DMS79 (cell line): ENCODE data around the gene CDHR2.

Experiments
- DNase-seq: peaks from one replicate; lab custom pipeline; 2025; lab: John Stamatoyannopoulos, UW

CDHR2 gene

DNA sequence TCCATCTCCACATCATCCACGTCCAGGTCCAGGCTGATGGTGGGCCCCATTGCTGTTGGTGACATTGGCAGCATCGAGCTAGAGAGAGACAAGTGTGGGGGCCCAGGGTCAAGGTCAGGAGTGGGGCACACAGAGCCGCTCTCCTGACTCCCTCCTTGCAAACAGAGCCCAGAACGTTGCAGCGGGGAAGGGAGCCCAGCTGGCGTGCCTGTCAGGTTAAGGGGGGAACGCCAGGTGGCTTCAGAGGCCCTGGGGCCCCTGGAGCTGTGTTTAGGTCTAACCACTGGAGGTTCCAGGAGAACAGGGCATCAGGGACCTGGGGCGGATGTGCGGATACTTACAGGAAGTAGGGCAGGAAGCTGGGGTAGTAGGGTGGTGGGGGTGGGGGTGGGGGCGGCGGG, 19.4 kb upstream of the CDHR2 start:
- DNase-seq: no peak

DNA sequence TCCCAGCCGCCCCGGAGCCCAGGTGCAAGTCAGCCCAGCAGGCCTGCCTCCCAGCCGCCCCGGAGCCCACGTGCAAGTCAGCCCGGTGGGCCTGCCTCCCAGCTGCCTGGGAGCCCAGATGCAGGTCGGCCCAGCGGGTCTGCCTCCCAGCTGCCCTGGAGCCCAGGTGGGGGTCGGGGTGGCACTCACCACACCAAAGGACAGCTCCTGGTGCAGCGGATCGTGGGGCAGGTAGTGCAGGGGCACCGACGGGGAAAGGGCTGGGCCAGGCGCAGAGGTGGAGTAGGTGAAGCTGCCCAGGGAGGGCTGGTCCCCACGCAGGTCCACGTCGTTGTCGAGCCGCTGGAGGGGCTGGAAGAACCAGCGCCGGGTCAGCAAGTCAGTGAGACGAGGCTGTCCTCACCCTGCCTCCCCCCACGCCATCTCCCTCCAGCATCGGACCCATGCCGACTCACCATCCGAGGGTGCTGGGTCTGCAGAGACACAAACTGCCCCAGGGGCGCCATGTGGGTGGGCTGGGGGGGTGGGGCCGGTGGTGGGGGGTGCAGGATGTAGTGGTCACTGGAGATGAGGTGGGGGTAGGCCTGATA, 18.7 kb upstream of the CDHR2 start:
- DNase-seq: no peak

DNA sequence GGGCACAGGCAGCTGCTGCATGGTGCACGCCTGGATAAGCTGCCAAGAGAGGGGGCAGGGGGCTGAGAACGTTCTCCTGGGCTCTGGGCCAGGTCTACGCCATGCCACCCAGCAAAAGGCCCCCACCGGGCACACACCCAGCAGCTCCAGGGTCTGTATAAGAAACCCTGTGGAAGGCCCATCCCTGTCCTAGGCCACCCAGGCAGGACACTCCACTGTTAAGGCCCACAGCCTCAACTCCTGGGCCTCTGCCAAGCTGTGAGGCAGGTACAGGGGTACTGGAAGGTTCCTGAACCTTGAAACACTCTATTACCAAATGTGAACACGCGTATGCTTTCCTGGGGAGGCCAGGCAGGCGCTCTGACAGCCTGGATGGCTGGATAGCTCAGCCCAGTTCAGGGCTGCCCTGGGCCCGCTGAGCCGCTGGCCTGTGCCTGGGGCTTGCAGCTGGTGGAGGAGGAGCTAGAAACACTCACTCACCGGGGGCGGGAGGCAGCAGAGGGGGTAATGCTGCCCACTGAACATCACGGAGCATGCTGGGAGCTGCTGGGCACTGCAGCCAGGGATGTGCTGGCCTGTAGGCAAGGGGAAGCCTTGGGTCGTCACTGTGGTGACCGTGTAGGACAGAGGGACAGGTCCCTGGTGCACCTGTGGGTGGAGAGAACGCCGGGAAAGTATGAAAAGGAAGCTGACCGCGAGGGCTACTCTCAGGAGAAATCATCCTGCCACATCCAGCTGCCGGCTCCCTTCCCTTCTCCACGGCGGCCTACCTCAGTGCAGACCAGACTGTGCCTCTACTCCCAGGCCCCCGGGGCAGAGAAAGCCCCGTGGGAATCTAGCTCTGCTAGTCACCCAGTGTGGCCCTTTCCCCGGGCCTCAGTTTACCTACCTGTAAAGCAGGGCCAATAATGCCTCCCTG, 17.9 kb upstream of the CDHR2 start:
- peak; percentile 46 for DNase-seq

DNA sequence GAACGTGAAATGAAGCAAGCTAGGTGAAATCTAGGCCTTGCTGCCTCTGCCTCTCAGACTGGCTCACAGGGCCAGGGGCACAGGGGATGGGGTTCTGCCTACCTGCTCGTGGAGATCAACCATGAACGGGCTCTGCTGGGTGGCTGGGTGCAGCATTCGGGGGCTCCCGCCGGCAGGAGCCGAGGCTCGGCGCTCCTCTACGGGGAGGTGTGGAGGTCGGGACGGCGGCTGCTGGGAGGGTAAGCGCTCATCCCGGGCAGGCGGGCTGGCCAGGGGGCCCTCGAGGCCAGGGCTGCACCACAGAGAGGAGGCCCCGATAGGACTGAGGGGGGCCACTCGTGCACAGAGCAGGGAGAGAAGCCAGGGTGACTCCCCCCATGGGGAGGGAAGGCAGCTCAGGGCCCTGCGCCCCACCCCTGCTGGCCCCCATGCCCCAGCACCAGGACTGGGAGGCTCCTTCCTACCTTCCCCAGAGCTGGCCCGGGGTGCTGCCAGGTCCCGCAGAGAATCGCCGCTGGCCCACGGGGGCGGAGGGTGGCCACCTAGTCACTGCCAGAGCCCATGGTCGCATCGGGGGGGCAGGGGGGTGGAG, 17.1 kb upstream of the CDHR2 start:
- no peak for DNase-seq

DNA sequence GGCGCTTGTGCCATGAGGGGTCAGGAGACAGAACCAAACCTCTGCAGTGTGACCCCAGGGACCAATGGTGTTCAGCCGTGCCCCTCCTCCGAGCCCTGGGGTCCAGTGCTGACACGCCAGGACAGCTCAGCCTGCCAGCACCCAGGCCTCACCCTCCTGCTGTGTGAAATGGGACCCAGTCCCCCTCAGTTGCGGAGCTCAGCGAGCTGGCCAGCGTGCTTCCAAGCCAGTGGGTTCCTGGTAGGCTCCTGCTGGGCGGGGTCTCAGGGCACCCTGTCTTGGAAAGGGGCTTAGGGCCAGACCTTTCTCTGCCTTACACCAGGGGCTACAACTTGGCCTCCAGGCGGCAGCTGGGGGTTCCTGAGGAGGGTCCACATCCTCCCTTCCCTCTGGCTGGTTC, 16.3 kb upstream of the CDHR2 start:
- DNase-seq: no peak

DNA sequence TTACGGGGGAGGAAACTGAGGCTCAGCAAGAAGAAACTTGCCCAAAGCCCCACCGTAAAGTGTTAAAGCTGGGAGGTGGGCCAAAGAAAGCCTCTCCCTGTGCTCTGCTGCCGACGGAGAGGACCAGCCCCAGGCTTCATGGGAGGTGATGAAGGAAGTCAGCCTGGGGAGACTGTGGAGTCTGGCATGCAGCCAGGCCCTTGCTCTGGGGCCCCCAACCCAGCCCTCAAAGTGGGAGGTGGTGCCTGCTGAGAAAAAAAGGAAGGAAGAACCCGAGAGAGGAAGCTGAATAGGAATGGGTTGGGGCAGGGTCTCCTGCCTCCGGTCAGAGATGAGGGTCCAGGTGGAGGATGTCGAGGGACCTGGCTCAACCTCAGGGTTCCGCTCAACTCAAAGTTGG, 15.8 kb upstream of the CDHR2 start:
- DNase-seq: no peak

DNA sequence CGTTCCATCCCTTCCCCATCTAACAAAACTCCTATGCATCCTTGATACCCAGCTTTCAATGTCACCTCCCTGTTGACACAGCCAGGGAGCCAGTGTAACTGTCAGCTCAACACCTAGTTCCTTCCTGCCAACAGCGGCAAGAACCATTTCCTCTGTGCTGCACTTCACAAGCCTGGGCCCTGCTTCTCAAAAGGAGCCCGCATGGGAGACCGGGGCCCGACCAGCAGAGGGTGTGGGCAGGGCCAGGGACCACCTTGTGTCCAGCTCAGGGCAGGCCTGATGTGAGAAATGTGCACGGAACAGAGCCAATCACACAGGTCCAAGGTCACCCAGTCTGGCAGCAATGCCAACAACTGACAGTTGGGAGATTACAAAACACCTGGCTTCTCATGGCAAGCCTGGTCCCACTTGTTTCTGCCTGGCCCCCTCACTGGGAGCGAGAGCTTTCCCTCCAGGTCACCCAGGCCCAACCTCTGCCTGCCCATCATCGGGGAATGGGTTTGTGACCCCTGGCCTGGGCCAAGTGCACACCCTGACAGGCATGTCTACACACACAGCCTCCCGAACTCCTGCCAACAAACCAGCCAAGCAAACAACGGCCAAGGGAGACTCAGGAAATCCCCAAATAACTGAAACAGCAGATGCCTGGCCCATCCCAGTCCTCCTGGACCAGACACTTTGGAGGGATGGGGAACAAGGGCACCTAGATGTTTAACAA, 15.1 kb upstream of the CDHR2 start:
- DNase-seq: no peak

DNA sequence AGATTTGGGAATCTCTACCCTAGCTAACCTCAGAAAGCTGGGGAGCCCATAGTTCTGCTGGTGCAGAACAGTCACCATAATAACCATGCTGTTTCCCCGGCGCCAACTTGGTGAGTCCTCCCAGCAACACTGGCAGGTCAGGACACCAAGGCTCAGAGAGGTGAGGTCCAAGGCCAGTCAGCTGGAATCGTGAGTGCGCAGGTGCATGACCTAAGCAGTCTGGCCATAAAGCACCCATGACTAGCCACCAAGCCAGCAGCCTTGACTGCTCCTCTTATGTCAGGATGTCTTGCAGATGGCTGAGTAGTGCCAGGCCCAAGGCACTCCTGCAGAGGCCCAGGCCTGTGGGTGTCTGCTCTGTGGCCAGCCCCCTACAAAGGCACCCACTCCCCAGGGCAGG, 14.5 kb upstream of the CDHR2 start:
- no peak for DNase-seq

DNA sequence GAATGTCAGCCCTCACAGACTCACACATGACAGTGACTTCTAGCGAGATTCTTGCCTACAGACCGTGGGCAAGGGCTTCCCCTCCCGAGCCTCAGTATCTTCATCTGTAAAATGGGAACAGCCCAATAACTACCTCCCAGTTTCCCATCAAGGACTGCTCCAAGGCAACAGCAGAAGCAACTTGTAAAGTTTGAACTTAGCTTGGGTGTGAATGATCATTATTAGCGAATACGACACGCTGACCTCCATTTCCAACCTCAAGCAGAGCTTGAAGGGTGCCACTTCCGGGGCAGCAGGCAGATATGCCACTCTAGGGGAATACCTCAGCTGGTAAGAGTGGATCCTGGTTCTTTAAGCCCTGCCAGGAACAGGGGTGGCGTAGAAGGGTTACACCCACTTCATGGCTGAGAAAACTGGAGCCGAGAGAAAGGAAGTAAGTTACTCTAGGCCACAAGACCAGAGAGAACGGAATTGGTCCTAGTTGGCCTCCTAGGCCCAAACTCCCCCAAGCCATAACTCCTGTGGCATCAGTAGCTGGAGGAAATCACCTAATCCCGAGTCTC, 14.0 kb upstream of the CDHR2 start:
- DNase-seq: no peak

DNA sequence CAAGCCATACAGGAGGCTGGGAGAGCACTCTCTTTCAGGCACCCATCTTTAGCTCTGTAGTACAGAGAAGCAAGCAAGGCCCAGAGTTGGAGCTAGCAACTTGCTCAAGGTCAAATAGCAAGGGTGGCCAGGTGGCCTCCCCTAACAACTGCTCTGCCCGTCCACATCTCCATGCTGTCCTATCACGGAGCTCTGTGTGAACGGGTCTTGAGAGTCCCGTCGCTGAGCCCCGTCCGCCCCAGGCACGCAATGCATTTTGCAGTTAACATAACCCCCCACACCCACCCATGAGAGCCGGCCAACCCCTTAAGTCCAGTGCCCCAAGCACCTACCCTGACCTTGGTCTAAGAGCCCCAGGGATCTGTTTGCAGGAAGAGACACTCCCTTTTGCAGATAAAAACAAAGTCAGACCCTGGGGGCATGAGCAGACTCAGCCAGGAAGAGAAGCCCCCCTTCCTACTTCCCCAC, 13.4 kb upstream of the CDHR2 start:
- no peak for DNase-seq

DNA sequence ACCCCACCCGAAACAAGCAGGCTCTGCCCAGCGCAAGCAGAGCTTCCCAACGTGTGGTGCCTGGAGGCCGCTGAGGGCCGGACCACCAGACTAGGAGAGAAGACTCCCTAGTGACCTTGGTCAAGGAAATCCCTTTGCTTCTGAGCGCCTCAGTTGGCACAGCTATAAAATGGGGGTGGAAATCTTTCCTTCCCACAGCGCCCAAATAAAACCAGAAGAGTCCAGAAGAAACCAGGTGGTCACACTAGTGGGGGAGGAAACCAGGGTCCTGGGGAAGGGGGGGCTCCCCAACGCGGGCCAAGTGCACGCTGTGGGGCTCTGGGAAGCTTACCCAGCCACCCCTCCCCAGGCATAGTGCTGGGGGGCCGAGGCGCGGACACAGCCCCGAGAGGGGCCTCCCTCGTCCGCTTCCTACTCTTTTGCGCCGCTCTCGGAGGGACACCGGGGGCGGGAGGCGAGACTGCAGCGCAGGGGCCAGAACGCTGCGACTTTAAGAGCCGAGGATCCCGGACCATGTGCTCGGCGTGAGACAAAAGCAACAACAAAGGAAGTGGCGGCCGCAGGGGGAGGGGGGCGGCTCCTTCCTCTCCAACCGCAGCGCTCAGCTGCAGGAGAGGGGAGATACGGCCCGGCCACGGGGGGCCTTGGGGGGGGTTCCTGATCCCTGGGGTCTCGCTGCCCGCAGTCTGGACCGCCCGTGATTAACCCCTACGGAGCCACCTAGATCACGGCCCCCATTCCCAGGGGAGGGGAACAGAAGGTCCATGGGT, 12.8 kb upstream of the CDHR2 start:
- peak; percentile 13 for DNase-seq

DNA sequence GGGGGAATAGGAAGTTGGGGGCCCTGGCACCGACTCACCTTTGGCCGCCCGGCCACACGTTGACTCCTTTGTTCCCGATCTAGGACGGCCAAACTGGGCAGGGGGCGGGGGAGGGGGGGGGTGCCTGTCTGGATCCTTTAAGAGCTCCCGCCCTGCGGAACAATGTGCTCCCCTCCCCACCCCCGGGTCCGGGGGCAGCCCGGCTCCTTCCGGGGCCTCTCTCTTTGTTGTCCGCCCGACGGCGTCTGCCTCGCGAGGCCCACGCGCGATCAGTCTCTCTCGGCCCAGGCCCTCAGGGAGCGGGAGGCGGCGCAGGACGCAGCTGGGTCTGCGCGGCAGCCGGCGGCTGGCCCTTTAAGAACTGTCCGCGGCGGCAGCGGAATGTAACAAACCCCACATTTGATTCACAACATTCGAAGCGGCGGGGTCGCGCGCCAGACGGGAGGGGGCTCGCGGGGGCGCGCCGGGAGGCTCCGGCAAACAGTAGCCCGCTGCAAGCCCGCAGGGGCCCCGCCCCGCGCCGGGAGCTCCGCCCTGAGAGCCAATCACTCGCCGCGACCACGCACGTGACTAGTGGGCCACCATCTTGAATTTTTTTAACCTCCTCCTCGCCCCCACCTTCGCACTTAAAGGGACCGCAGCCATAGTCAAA, 12.1 kb upstream of the CDHR2 start, which contains the start of gene RNF44:
TSS of gene RNF44 (minus strand) at position 501 of the 652 bp plus-strand sequence. CDS start 4,930 bp downstream, outside the sequence.
- peak; percentile 53 for DNase-seq

DNA sequence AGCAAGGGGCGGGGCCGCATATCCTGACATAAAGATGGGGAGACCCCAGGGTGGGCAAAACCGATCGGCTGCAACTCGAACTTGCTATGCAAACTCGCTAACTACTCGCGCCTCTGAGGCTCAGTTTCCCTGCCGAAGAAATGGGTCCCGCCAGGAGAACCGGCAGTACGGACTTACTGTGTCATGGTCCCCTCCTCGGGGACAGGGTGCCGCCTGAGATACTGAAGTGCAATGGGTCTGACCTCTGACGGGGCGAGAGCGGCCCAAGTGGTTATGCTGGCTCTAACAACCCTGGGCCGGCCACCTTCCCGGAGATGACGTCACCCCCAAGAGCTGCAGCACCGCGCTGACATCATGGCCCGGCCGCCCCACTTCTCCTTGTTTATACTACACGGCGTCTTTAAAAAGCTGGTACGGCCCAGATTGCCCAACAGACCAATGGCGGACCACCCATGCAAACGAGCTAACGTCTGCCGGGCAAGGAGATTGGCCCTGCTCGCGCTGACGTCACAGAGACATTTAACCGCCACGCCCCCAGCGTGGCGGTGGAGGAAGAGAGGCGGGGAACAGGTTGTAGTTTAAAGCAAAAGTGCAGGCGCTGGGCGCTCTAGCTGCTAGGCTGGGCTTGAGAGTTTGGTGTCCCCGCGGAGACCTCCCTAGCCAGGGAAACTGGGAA, 11.4 kb upstream of the CDHR2 start:
- DNase-seq: peak; percentile 86

DNA sequence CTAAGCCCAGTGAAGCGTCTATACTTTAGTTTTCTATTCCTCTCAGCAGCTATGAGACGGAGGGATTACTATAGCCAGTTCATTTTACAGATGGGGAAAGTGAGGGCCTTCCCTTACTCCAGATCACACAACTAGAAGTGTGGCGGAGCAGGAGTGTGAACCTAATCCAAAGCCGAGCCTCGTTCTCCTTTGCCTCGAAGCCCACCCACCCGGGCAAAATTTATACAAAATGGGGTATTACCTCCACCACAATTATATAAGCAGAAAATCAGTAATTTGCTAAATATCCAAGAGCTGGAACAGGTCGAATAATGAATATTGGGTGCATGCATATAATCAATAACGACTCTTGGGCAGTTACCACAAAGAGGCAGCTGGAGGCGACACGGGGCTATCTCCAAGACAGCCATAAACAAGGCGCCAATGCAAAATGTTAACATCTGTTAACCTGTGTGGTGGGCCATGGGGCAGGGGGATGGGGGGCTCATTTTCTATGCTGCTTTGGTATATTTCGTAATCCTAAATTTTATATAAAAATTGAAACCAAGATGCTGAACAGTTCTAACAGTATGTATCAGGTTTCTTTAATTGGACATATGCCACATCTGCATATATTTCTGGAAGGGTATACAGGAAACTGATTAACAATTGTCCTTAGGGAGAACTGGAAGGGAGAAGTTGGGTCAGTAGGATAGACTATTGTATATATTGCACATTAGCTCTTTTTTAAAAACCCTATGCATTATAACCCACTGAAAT, 10.7 kb upstream of the CDHR2 start:
- no peak for DNase-seq

DNA sequence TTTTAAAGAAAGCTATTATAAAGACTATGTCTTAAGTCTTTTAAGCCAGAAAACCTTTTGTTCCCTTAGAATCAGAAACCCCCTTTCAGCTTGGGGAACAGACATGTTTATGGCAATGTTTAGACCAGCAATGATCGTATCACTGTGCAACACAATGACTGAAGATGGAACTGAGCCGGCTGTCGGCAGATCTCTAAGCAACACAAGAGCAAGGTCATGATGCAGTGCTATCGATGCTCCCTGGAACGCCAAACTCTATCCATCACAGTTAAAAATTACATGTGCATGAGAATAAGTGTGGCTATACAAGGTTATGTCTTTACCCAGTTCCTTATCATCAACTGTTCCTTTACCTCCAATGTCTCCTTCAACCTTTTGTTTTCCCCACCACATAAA, 10.2 kb upstream of the CDHR2 start:
- DNase-seq: no peak

DNA sequence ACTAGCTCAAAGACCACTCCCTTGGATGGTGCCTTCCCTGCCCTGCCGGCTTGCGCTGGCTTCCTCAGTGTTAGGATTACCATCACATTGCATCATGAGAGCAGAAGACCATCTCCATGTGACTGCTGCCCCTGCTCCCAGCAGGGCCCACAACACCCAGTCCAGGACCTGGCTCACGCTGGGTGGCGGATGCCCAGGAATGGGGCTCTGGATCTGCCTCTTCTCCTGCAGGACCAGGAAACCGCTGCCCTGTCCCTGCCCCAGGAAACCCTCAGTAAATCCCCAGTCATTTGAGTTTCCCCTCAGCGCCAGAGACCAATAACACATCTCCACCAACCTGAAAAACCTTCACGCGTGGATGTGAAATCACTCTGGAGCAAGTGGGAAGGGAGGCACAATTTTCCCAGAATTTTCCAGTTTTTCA, 8.7 kb upstream of the CDHR2 start:
- no peak for DNase-seq

DNA sequence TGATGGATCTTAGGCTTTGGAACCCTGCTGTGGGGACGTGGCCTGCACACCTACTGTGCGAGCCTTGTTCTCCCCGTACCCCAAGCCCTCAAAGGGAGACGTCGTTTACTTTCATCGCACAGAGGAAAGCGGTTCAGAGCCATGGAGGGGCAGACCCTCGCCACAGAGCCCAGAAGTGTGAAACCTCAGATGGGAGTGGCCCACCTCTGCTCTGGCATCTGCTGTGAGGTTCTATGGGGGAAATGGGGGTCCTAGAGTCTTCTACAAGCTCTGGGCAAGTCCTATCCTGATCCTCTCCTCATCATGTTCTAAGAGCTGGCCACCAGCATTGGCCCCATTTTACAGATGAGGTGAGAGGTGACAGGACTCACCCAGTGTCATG, 8.2 kb upstream of the CDHR2 start:
- DNase-seq: no peak

DNA sequence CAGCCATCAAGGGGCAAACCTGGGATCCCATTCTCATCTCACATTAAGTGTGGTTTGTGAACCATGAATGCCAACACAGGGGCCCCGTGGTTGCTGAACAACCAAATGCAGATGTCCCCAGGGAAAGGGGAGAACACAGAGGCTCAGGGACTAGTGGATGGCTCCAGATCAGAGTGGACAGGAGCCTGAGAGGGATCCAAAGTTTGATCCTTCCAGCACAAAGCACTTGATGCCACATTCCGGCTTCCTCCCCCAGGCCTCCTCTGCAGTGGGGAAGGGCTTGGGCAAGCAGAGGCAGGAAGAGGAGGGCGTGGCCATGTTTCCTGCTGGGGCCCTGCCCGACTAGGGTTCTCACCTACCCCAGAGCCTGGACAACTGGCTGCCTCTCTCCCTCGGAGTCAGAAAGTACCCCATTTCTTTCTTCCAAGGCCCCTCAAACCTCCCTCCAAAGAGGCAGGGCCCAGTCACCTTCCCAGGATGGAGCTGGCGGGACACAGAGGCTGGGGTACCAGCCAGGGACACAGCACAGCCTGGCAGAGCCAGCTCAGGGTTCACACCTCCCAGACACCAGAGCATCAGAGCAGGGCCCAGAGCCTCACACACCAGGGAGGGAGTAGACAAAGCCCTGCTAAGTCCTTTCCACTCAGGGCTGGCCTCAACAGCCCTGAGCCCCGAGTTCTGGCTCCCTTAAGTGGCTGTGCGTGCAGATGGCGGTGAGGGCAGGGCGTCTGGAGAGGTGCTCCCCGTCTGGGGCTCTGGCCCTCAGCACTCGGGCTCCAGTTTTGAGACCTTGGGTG, 7.6 kb upstream of the CDHR2 start:
- no peak for DNase-seq
